Measurements from ENCODE around the gene DGLUCY.
"Not testable (repeated sequence)": the region's sequence is repeated elsewhere in the genome, so short reads cannot be mapped to it uniquely, and the experiment has no call there.

Gene DGLUCY

GRCh38 chr14:91149462-91149861 lies 35.6 kb downstream of the DGLUCY start:
- TF ChIP-seq CTCF (IDR thresholded peaks at IDR 0.05; ENCODE audit: insufficient read depth, missing control alignments) = no peak
- DNase-seq (ENCODE audit: insufficient read length, low spot score) = no peak
- no peak for FAIRE-seq

GRCh38 chr14:91152499-91152898 lies 38.6 kb downstream of the DGLUCY start:
- no peak for TF ChIP-seq CTCF (IDR thresholded peaks at IDR 0.05; ENCODE audit: insufficient read depth, missing control alignments)
- DNase-seq (ENCODE audit: insufficient read length, low spot score) (no peak), FAIRE-seq (no peak)

- no peak for TF ChIP-seq CTCF (IDR thresholded peaks at IDR 0.05; ENCODE audit: insufficient read depth, missing control alignments)
- DNase-seq (ENCODE audit: insufficient read length, low spot score) (no peak), FAIRE-seq (no peak)
Observed at GRCh38 chr14:91153360-91153759, 39.5 kb downstream of the DGLUCY start.

- DNase-seq (ENCODE audit: insufficient read length, low spot score) = no peak
- TF ChIP-seq CTCF (IDR thresholded peaks at IDR 0.05; ENCODE audit: insufficient read depth, missing control alignments) = no peak
- no peak for FAIRE-seq
Observed at GRCh38 chr14:91154851-91155625, 41.2 kb downstream of the DGLUCY start.

- no peak for DNase-seq (ENCODE audit: insufficient read length, low spot score)
- TF ChIP-seq CTCF (IDR thresholded peaks at IDR 0.05; ENCODE audit: insufficient read depth, missing control alignments) = peak; percentile 14
- no peak for FAIRE-seq
Observed at GRCh38 chr14:91155626-91156089, 41.8 kb downstream of the DGLUCY start.

- not testable (repeated sequence) for FAIRE-seq; DNase-seq (ENCODE audit: insufficient read length, low spot score)
Observed at GRCh38 chr14:91156142-91156666, 42.3 kb downstream of the DGLUCY start.

GRCh38 chr14:91156877-91157276 lies 43.0 kb downstream of the DGLUCY start:
- DNase-seq (ENCODE audit: insufficient read length, low spot score); FAIRE-seq: not testable (repeated sequence)

GRCh38 chr14:91158091-91158790 lies 44.4 kb downstream of the DGLUCY start:
- DNase-seq (ENCODE audit: insufficient read length, low spot score) (no peak), FAIRE-seq (no peak)
- no peak for TF ChIP-seq CTCF (IDR thresholded peaks at IDR 0.05; ENCODE audit: insufficient read depth, missing control alignments)

All from D721Med (cell line).